Measurements from ENCODE around the gene BIRC3.

- TF ChIP-seq EZH2 (IDR thresholded peaks at IDR 0.05; ENCODE audit: insufficient read depth, poor library complexity, severe bottlenecking) (no peak), EZH2phosphoT487 (IDR thresholded peaks at IDR 0.05; ENCODE audit: insufficient read depth, low read depth) (no peak)
Measured at GRCh38 chr11:102386136-102386734, 69.0 kb downstream of the BIRC3 start.
